HG03354 (cell line): ENCODE results near the gene SERPINI1.
"Not testable (repeated sequence)": the region's sequence is repeated elsewhere in the genome, so short reads cannot be mapped to it uniquely, and the experiment has no call there.

ENCODE experiments used
- ATAC-seq: cut with Tn5 transposase; IDR thresholded peaks from one replicate; pipeline ENCODE4 v1.9.1; 2021; ENCODE audit warnings: mild to moderate bottlenecking; ENCODE audit not compliant: unreplicated experiment, poor library complexity, severe bottlenecking

The SERPINI1 gene

GRCh38 chr3:167780214-167780883, 44.8 kb downstream of the SERPINI1 start:
- no peak for ATAC-seq

- ATAC-seq, result no peak
Measured at GRCh38 chr3:167783781-167784180, 48.3 kb downstream of the SERPINI1 start.

GRCh38 chr3:167785790-167786189, 50.3 kb downstream of the SERPINI1 start:
- ATAC-seq, result no peak

DNA sequence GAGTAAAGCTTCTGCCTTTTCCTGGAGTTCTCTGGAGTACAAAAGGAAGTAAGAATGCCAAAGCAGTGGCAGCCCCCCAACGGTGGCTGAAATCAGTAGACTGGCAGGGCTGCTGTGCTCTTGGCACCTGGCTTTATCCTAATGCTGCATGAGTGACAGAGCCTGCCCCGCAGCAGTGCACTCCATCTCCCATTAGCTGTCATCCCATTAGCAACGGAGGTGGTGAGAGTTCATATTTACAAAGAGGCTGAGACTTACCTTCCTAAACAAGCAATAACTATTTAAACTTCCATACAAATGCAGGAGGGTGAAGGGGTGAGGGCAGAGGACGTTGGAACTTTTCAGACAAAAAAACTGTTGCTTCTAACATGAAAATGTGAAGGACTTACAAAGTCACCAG, 51.9 kb downstream of the SERPINI1 start:
- no peak for ATAC-seq

DNA sequence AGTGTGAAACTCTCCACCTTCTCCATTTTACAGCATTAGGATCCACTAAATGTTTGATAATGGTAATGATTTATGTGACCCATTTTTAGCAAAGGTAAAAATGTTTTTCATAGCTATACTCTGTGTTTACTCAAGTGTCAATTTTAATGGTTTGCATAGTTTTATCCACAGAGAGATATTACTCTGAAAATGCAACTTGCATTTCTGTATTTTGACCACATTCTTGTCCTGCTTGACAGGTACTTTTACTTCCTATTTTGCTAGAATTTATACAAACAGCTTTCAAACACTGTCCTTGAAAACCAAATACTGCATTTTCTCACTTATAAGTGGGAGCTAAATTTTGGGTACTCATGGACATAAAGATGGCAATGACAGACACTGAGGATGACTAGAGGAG, 62.9 kb downstream of the SERPINI1 start:
- peak; percentile 62 for ATAC-seq

GRCh38 chr3:167808910-167809309, 73.4 kb downstream of the SERPINI1 start:
- ATAC-seq, result no peak

- no peak for ATAC-seq
Measured at GRCh38 chr3:167810236-167810635, 74.7 kb downstream of the SERPINI1 start.

DNA sequence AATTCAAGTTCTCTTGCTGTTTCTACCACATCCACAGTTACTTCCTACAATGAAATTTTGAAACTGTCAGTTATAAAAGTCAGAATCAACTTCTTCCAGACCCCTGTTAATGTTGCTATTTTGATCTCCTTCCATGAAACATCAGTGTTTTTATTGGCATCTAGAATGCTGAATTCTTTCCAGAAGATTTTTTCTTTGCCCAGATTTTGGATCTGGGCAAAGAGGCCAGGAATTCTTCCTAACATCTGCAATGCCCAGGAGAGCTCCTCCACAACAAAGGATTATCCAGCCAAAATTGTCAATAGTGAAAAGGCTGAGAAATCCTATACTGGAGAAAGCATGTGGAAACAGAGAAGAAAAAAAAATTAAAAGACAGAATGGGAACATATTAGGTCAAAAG, 75.5 kb downstream of the SERPINI1 start:
- ATAC-seq, result no peak

DNA sequence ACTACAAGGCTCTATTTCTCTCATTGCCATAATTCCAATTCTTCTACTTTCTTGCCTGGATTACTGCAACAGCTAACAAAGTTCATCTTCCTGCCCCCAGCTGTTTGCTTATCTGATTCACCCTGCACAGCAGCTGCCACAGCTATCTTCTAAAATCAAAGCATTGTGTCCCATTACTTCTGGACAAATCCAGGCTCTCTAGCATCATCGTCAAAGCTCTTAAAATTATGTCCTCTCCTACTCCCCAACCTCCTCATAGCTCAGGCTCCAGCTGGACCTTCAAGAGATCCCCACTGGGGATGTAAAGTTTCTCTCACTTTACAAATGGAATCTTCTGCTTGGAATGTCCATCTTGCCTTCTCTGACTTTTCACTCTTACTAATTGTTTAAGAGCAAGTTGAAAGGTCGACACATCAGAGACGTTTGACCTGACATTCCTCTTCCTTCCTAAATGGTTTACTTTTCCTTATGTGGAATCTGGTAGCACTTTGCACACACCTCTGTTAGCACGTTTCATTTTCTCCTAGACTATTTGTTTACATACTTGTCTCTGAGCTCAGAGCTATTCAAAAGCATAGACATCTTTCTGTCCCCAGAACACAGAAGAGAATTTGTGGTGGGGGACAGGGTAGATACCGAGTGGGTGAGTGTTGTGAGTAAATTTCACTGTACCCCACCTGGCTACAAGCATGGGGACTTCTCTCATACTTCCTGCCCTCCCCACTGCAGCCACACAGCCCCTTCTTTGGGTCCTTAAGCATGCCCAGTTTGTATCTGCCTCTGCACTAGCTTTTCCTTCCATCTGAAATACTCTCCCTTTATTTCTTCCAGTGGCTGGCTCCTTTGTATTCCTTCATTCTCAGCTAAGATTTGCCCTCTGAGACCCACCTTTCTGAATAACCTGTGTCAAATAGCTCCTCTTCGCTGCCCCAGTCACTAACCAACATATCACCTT, 77.9 kb downstream of the SERPINI1 start:
- ATAC-seq, result no peak

DNA sequence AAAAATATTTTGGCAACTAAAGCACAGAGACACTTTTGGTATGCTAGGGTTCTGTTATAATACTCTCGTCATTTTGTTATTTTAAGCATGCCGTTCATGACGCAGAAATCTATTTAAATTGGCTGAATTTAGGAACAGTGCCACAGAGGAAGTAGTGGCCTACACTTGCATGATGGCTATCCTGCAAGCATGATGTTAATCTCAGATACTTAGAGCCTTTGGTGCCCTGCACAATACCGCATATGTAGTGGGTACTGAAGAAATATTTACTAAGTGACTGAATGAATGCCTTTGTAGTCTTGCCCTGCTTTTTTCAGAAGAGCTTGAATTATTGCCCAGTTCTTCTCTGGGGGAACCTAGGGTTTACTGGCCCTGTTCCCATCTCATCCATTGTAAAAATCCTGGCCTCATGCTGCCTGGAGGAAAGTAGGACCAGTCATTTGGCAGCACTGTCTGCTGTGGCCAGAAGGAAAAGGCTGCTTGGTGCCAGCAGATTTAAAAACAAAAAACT, 79.0 kb downstream of the SERPINI1 start:
- no peak for ATAC-seq

- ATAC-seq, result no peak
Measured at GRCh38 chr3:167816953-167817352, 81.4 kb downstream of the SERPINI1 start.

DNA sequence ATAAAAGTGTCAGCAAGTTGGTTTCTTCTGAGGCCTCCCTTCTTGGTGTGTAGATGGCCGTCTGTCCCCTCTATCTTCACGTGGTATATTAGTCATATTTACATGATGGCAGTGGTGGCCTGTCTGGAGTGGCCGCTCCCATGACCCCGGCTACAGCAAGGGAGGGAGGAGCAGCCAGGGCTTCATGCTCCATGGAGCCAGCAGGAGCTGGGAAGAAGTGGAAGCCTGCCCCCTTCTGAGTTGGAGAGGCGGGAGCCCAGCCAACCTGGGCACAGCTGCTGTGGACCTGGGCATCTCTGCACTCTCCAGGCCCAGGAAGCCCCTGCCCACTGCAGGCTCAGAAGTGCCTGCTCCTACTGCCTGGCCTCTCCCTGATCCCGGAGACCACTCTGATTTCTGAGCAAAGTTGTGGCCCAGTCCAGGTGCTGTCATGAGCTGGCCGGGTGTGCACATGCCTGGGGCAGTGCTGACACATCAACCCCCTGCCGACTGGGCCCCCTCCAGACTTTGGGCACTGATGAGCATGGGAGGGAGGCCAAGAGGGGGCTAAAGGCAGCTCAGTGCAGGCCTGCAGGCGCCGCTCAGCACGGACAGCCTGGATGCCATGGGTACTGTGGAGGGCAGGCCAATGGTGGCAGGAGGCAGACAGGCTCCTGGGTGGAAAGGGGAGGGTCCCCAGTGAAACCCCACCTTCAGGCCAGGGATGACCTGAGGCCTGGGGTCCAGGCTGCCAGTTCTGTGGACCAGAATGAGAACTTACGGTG, 84.8 kb downstream of the SERPINI1 start:
- ATAC-seq, result no peak

GRCh38 chr3:167821248-167821805, 85.8 kb downstream of the SERPINI1 start:
- ATAC-seq, result no peak

DNA sequence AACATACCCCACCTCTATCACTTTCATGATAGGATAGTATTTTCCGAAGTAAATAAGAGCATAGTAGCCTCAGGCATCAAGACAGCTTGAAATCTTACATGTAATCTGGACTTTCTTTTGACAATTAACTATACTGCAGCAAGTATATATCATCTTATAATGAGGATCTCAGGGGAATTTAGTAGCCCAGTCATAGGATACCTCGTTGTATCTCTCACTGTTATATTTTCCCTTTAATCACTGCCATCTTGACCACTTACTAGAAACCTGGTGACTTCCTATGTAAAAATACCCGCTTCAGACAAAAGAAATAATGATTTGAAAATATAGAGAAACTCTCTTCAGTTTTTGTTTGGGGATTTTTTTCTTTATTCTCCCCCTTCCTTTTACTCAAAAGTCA, 88.2 kb downstream of the SERPINI1 start:
- ATAC-seq, result no peak

DNA sequence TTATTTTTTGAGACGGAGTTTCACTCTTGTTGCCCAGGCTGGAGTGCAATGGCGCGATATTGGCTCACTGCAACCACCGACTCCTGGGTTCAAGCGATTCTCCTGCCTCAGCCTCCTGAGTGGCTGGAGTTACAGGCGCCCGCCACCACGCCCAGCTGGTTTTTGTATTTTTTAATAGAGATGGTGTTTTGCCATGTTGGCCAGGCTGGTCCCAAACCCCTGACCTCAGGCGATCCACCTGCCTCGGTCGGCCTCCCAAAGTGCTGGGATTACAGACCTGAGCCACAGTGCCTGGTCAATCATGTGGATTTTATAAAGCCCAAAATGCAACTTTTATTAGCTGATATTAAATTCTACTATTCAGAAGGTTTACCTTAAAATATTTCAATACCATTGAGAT, 92.1 kb downstream of the SERPINI1 start:
- ATAC-seq, result not testable (repeated sequence)

DNA sequence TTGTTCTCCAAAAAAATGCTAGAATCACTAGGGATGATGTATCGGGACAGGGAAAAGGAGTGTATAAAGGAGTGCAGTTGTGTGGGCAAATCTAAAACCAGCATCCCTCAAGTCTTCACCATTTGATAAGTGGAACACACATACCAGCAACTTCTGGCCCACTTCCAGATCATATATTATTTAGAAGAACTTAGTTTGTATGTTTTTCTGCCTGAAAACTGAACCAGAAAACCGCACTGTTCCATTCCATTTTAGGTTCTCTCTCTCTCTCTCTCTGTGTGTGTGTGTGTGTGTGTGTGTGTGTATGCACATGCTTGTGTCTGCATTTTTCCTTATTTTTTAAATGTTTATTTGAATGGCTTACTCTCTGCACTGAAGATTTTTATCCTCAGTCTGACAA, 93.5 kb downstream of the SERPINI1 start:
- ATAC-seq, result no peak

GRCh38 chr3:167830007-167830406, 94.5 kb downstream of the SERPINI1 start:
- peak; percentile 79 for ATAC-seq

GRCh38 chr3:167835359-167835758, 99.8 kb downstream of the SERPINI1 start:
- ATAC-seq, result no peak

DNA sequence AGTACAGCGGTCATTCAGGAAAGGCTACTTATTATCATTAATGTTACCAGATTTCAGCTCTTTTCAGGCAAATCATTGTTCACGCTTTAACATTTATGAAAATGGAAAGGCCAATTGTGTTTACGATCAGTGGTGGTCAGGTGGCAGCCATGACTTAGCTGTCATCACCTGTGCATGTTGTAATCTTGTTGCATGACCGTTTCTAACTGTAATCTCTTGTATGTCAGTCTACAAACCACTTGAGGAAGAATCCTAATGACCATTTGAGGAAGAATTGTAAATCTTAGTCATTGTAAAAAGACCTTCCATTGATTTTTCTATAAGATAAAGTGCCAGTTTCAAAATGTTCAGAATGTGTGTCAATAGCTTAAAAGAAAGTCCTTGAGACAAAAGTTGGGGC, 100.4 kb downstream of the SERPINI1 start:
- ATAC-seq, result no peak

- no peak for ATAC-seq
Measured at GRCh38 chr3:167837466-167837865, 101.9 kb downstream of the SERPINI1 start.
